ENCODE data around the gene SULT2B1.

The SULT2B1 gene

GRCh38 chr19:48539503-48540096 lies 12.4 kb upstream of the SULT2B1 start:
- ChIA-PET POLR2A (ENCODE audit: low non-redundant PET) (no interaction called here), CTCF (interaction anchor here (0.6 kb wide), 1 partner anchor 7 kb away, joined by 3 read pairs; no protein-coding TSS in a partner anchor)
- TF ChIP-seq CTCF (conservative IDR thresholded peaks at IDR 0.05; ENCODE audit: low read depth), result no peak
- no peak overlapping the region for H3K27ac ChIP-seq
- no peak for DNase-seq (ENCODE audit: low spot score)

GRCh38 chr19:48540110-48540509 lies 11.9 kb upstream of the SULT2B1 start:
- ChIA-PET CTCF (no interaction called here), POLR2A (ENCODE audit: low non-redundant PET) (no interaction called here)
- no peak for DNase-seq (ENCODE audit: low spot score)
- no peak for TF ChIP-seq CTCF (conservative IDR thresholded peaks at IDR 0.05; ENCODE audit: low read depth)
- no peak overlapping the region for H3K27ac ChIP-seq

GRCh38 chr19:48541813-48542212 lies 10.2 kb upstream of the SULT2B1 start:
- TF ChIP-seq CTCF (conservative IDR thresholded peaks at IDR 0.05; ENCODE audit: low read depth), result no peak
- DNase-seq (ENCODE audit: low spot score), result no peak
- POLR2A ChIA-PET (ENCODE audit: low non-redundant PET), result no interaction called here
- CTCF ChIA-PET, result interaction anchor here (0.7 kb wide), 1 partner anchor 23 kb away, joined by 3 read pairs; no protein-coding TSS in a partner anchor
- no peak overlapping the region for H3K27ac ChIP-seq

- peak; percentile 88 for DNase-seq (ENCODE audit: low spot score)
- POLR2A ChIA-PET (ENCODE audit: low non-redundant PET), result no interaction called here
- CTCF ChIA-PET, result interaction anchor here (0.8 kb wide), 1 partner anchor 10 kb away, joined by 3 read pairs; no protein-coding TSS in a partner anchor
- no peak for TF ChIP-seq CTCF (conservative IDR thresholded peaks at IDR 0.05; ENCODE audit: low read depth)
- no peak overlapping the region for H3K27ac ChIP-seq
These were observed 8.8 kb upstream of the SULT2B1 start for GRCh38 chr19:48543121-48543710.

- CTCF ChIA-PET, result no interaction called here
- TF ChIP-seq CTCF (conservative IDR thresholded peaks at IDR 0.05; ENCODE audit: low read depth), result no peak
These were observed 6.9 kb upstream of the SULT2B1 start for GRCh38 chr19:48544856-48545750.

GRCh38 chr19:48547722-48548121 lies 4.2 kb upstream of the SULT2B1 start:
- no peak for TF ChIP-seq CTCF (conservative IDR thresholded peaks at IDR 0.05; ENCODE audit: low read depth)
- POLR2A ChIA-PET (ENCODE audit: low non-redundant PET), result no interaction called here
- H3K27ac ChIP-seq, result no peak overlapping the region
- no peak for DNase-seq (ENCODE audit: low spot score)
- CTCF ChIA-PET, result no interaction called here

More at GRCh38 chr19:48544856-48545750, 6.9 kb upstream of the SULT2B1 start:
- no peak for DNase-seq (ENCODE audit: low spot score)
- POLR2A ChIA-PET (ENCODE audit: low non-redundant PET), result no interaction called here
- no peak overlapping the region for H3K27ac ChIP-seq

All from RWPE1 (cell line).